ENCODE measurements around the gene MAML3.
A peak's percentile ranks its signal among the peaks of the same experiment; 100 is the strongest.

MAML3 gene

DNA sequence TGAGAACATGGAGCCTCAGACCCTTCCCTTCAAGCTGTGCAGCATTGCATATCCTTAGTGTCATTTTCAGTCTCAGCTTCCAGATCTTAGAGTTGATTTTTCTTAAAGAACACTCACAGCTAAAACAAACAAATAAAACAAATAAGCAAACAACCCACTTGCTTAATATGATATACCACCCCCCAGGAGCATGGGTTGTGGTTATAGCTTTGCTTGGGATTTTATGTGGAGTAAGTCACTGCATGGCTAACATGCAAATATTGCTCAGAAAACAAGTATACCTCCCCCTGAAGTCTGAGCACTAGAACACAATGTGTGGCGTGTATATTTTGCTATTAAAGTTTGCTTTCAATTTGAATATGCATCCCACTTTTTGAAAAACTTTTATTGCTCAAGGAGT, 409.8 kb downstream of the MAML3 start:
- no peak for DNase-seq

- no peak for DNase-seq
Observed at GRCh38 chr4:139743027-139743426, 411.0 kb downstream of the MAML3 start.

DNA sequence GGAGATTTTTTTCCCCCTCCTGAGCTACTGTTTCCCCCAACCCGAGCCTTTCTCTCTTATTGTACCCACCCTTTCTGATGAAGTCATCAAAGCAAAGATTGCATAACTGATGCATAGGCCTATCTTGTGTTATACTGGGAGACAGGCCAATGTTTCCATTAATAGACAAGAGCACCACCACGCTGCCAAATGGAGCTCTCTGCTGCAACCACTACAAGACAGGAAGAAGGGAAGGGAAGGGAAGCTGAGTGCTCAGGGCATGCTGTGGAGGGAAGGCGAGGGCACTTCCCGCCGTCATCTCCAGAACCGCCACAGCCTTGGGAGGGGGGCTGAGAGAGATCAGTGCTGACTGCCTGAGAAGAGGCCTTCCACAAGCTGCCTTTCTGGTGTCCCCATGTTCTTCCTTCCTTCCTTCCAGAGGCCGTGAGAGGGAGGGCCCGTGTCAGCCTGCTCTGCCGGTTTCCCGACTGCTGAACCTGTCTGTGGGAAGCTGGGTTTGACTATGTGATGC, 413.4 kb downstream of the MAML3 start:
- DNase-seq: peak; percentile 77 to 91

- DNase-seq: no peak
Observed at GRCh38 chr4:139740121-139740520, 413.9 kb downstream of the MAML3 start.

- DNase-seq: no peak
Observed at GRCh38 chr4:139738846-139739613, 415.0 kb downstream of the MAML3 start.

GRCh38 chr4:139736661-139737060, 417.3 kb downstream of the MAML3 start:
- no peak for DNase-seq

DNA sequence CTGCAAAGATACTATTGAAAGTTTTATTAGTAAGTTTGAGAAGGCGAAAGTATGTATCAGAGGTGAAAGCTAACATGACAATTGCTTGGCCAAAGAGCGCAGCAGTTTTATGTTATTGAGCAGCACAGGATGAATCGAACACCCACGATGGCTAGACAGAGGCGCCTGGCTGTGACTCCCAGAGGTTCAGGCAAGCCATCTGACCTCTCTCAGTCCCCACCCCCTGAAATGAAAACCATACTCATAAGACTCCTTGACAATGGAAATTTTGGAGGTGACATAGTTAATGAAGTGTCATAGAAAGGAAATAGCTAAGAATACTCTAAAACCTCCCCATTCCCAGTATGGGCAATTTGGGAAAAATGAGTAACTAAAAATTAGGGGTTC, 417.7 kb downstream of the MAML3 start:
- no peak for DNase-seq

DNA sequence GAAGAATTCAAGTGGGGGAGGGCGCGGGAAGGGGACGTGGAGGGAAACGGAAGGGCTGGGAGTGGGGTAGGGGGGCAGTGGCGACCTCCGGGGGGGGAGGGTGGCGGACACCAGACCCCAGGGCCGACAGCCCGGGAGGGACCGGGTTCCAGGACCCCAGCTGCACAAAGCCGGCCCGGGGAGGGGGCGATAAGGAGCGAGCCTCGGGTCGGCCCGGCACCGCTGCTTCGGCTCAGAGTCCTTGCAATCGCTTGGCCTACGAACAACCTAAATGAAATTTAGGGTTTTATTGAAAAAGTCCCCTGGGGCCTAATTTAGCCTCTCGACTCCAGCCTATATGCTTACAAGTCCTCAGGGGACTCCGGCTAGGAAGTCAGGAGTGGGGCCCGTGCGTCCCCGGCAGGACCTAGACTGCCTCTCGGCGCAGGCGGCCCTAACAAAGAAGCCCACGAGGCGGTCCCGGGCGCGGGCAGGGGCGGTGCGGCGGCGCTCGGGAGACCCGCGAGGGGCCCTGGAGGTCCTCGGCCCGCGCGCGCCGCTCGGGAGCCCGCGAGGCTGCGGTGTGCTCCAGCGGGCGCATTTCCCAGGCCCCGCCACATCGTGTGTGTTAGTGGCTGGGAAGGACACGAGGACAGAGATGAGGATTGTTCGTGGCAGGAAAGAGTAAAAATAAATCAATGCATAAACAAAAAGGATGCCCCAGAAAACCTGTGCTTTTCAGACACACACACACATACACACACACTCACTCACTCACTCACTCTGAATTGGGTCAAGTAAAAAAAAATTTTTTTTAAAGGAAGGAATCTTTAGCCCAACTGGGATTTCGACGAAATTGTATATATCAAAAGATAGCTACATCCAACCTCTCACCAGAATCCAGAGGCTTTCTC, 418.4 kb downstream of the MAML3 start:
- DNase-seq: no peak

DNA sequence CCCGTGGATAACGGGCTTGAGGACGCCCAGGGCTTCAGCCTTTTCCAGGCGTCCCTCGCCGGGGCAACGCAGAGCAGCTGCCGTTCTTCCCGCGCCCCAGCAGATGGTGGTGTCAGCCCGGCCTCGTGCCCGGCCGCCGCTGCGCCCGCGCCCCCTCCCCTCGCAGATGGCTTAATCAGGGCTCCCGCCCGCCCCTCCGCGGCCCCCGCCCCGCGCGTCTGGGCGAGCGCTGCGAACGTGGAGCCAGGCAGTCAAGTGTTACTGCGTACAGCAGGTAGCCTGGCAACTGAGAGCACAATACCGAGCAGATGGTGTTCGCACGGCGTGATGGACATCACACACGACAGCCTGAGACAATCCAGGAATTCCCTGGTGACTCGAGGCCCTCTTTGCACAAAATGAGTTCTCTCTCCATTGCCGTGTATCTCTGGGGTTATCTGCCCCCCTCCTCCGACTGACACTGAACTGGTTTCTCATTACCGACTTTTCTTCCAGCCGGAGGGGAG, 419.1 kb downstream of the MAML3 start:
- DNase-seq: peak; percentile 90 to 96

DNA sequence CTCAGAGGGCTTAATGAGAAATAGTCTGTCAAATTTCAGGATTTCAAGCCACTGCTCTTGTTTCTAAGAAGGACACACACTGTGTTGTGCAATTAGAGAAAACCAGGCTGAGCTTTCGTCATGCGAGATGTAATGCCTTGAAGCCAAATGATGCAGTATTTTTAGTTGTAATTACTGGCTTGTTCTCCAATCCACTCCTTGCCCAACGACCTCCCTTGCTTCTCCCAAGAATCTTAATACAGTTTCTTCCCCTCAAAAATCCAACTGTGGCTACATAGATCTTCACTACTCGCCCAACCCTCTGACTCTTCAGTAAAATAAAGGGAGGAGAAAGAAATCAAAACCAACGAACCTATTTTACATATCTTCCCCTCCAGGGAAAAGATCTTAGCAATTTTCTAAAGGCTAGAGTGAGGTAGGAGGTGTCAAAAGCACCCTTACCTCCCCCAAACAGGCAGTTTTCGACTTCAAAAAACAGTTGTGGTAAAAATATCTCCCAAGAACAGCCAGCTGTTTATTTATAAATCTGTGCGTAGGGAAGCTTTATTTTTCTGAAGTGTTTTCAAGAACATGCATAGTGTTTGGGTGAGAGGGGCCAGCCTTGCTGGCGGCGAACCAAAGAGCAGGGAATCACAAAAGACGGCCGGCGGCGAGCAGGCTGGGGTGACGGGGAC, 419.6 kb downstream of the MAML3 start:
- DNase-seq: peak in 1 of 2 experiments; percentile 41

GRCh38 chr4:139732991-139733570, 420.9 kb downstream of the MAML3 start:
- no peak for DNase-seq

- DNase-seq: peak; percentile 70 to 87
Observed at GRCh38 chr4:139728840-139729239, 425.1 kb downstream of the MAML3 start.

GRCh38 chr4:139728146-139728545, 425.8 kb downstream of the MAML3 start:
- DNase-seq: no peak

- no peak for DNase-seq
Observed at GRCh38 chr4:139726615-139727014, 427.4 kb downstream of the MAML3 start.

DNA sequence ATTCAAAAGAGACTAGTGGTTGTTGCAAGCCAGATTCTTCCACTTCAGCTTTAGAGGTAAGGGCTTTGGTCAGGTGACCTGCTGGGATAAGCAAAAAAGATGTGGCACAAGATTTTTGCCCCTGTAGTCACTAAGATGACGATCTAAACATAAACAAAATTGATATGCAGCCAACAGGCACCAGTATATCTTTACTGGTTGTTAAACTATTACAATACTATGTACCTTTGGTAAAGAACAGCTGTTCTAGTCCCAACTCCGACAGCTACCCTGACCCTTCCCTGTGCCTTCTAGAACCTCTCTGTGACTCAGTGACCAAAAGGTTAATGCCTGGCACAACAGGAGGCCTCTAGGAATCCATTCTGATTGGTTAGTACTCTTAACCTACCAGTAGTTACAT, 428.7 kb downstream of the MAML3 start:
- no peak for DNase-seq

- DNase-seq: no peak
Observed at GRCh38 chr4:139721789-139722188, 432.2 kb downstream of the MAML3 start.

- DNase-seq: no peak
Observed at GRCh38 chr4:139720806-139721205, 433.2 kb downstream of the MAML3 start.

- DNase-seq: no peak
Observed at GRCh38 chr4:139719381-139720101, 434.4 kb downstream of the MAML3 start.

GRCh38 chr4:139718833-139719232, 435.2 kb downstream of the MAML3 start:
- no peak for DNase-seq

DNA sequence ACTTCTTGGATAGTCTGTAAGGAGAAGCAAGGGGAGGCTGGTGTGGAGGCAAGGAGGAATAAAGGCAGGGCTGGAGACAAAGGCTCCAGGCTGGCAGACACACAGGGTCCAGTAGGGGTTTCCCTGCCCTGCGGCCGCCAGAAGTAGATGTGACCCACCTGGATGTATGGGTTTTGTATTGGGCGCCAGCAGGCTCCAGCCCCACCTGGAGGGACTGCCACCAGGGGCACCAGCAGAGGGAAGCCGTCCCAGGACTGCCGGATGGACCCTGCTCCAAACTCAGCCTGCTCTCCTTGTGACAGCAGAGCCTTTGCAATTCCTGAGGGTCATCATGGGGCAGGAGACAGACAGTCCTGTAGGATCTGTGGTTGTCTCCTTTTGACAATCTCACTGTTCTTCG, 435.6 kb downstream of the MAML3 start:
- DNase-seq: no peak

DNA sequence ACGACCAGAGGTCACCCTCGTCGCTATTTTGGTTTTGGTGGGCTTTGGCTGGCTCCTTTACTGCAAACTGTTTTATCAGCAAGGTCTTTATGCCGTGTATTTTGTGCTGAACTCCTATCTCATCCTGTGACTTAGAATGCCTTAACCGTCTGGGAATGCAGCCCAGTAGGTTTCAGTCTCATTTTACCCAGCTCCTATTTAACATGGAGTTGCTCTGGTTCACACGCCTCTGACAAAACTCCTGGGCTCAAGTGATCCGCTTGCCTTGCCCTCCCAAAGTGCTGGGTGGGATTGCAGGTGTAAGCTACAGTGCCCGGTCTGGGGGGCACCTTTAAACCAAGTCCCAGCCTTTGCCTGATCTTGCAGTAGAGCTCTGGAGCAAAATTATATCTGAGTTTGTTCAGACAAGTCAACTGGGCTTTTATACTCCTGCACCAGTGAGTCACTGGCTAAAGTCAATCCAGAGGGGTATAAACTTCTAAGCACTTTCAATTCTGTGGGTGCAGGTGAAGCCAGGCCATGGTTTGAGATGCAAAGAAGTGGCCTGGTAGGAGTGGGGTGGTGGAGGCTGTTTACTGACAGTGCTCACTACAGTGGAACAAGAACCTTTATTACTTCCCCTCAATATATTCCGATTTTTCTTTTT, 438.1 kb downstream of the MAML3 start:
- no peak for DNase-seq
